Muscle of leg (tissue), 11 donors: Measurements from ENCODE around the gene KPNB1. TPM values are rescaled to one million over a fixed set of nuclear protein-coding genes. Genes with fewer than 3 reads are reported as not detected.
A peak's percentile ranks its signal among the peaks of the same experiment; 100 is the strongest.

Experiments used
- DNase-seq: peaks from one replicate; pipeline ENCODE4 v3.0.0; 2013
- H3K27ac ChIP-seq: one replicate; pipeline ENCODE4 v1.5.1; 2013; ENCODE audit warnings: mild to moderate bottlenecking, low read length, control low read depth
- H3K27me3 ChIP-seq: one replicate; pipeline ENCODE4 v1.6.1; 2013; ENCODE audit warnings: low read length; ENCODE audit not compliant: control insufficient read depth, insufficient read depth
- H3K36me3 ChIP-seq: one replicate; pipeline ENCODE4 v1.6.1; 2013; ENCODE audit warnings: low read length; ENCODE audit not compliant: control insufficient read depth, insufficient read depth
- H3K4me1 ChIP-seq: one replicate; pipeline ENCODE4 v1.6.1; 2013; ENCODE audit warnings: low read length; ENCODE audit not compliant: control insufficient read depth, insufficient read depth
- H3K4me3 ChIP-seq: one replicate; pipeline ENCODE4 v1.5.1; 2013; ENCODE audit warnings: low read length, control low read depth
- H3K9me3 ChIP-seq: replicated peaks from 2 replicates; pipeline ENCODE4 v1.6.1; 2013; ENCODE audit warnings: low read depth, low read length; ENCODE audit not compliant: control insufficient read depth
- WGBS: methylation state at CpG from one replicate; pipeline ENCODE4 v1.1.5; 2013; ENCODE audit warnings: missing lambda C conversion rate; ENCODE audit not compliant: insufficient coverage; 5-methylcytosine and 5-hydroxymethylcytosine counted together
- polyA plus RNA-seq, 8 donors: library from polyadenylated mRNA; unstranded; fragments of 120-200 nt; gene quantifications; one replicate each; pipeline versions ENCODE4 v1.2.1 to v1.2.3, GENCODE V29; 2013; ENCODE audit warnings: inconsistent platforms in 1 of 8, low replicate concordance in 1 of 8; ENCODE audit not compliant: insufficient read length in 8 of 8, insufficient read depth in 1 of 8
- total RNA-seq: library from RNA; stranded (reverse); fragments of 120-200 nt; gene quantifications from one replicate; pipeline ENCODE4 v1.2.4, GENCODE V29; 2013

KPNB1 gene
- total and polyA plus RNA-seq, 9 donors: 124 to 184 (median 157) TPM

DNA sequence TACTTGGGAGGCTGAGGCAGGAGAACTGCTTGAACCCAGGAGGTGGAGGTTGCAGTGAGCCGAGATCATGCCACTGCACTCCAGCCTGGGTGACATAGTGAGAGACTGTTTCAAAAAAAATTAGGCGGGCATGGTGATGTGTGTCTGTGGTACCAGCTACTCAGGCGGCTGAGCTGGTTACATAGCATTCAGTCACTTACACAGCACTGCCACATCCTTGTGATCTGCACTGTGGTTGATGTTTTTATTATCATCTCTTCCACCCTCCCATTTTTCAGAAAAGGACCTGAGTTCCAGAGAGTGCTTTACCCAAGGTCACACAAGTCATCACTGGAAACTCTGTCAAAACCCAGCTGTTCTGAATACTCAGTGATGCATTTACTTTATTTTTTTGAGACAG lies 14.8 kb upstream of the KPNB1 start:
- H3K9me3 ChIP-seq: no peaks in the 10 kb centered on the region
- DNase-seq: no peak
- WGBS: 100% methylated on average over 1 of the region's 3 CpGs
- no peak overlapping the region for H3K27ac ChIP-seq
- H3K4me1 ChIP-seq: no peaks in the 10 kb centered on the region
- peaks cover 7% of the 10 kb centered on the region for H3K36me3 ChIP-seq
- H3K4me3 ChIP-seq: no peak overlapping the region
- no peaks in the 10 kb centered on the region for H3K27me3 ChIP-seq

- Histone ChIP-seq H3K27ac (peak overlapping the region; percentile 29), H3K27me3 (no peaks in the 10 kb centered on the region), H3K9me3 (no peaks in the 10 kb centered on the region), H3K36me3 (peaks cover 7% of the 10 kb centered on the region), H3K4me3 (no peak overlapping the region), H3K4me1 (no peaks in the 10 kb centered on the region)
- DNase-seq: no peak
- whole genome bisulfite sequencing: 63% methylated on average over 1 of the region's 3 CpGs
Measured at GRCh38 chr17:47635734-47636133, 14.0 kb upstream of the KPNB1 start.

GRCh38 chr17:47636273-47637030 lies 13.3 kb upstream of the KPNB1 start:
- Histone ChIP-seq H3K27ac (peak overlapping the region; percentile 29), H3K36me3 (peaks cover 5% of the 10 kb centered on the region), H3K4me1 (no peaks in the 10 kb centered on the region), H3K4me3 (no peak overlapping the region), H3K27me3 (no peaks in the 10 kb centered on the region), H3K9me3 (no peaks in the 10 kb centered on the region)
- no peak for DNase-seq
- WGBS: no CpG with 5 or more reads among the region's 2 CpGs

GRCh38 chr17:47638903-47639302 lies 10.8 kb upstream of the KPNB1 start:
- Histone ChIP-seq H3K36me3 (peaks cover 5% of the 10 kb centered on the region), H3K4me3 (no peak overlapping the region), H3K27ac (no peak overlapping the region), H3K9me3 (no peaks in the 10 kb centered on the region), H3K27me3 (no peaks in the 10 kb centered on the region), H3K4me1 (no peaks in the 10 kb centered on the region)
- DNase-seq: no peak
- WGBS: 80% methylated on average over 1 of the region's 5 CpGs

- no peaks in the 10 kb centered on the region for H3K4me1 ChIP-seq
- peaks cover 2% of the 10 kb centered on the region for H3K36me3 ChIP-seq
- no peak overlapping the region for H3K4me3 ChIP-seq
- no peaks in the 10 kb centered on the region for H3K9me3 ChIP-seq
- no CpG with 5 or more reads among the region's 3 CpGs for WGBS
- no peaks in the 10 kb centered on the region for H3K27me3 ChIP-seq
- no peak for DNase-seq
- H3K27ac ChIP-seq: no peak overlapping the region
Measured at GRCh38 chr17:47640076-47640475, 9.6 kb upstream of the KPNB1 start.

- H3K4me1 ChIP-seq: no peaks in the 10 kb centered on the region
- H3K27ac ChIP-seq: no peak overlapping the region
- H3K4me3 ChIP-seq: no peak overlapping the region
- 100% methylated on average over 1 of the region's 4 CpGs for WGBS
- H3K36me3 ChIP-seq: peaks cover 1% of the 10 kb centered on the region
- no peaks in the 10 kb centered on the region for H3K27me3 ChIP-seq
- no peaks in the 10 kb centered on the region for H3K9me3 ChIP-seq
- no peak for DNase-seq
Measured at GRCh38 chr17:47641202-47641601, 8.5 kb upstream of the KPNB1 start.

DNA sequence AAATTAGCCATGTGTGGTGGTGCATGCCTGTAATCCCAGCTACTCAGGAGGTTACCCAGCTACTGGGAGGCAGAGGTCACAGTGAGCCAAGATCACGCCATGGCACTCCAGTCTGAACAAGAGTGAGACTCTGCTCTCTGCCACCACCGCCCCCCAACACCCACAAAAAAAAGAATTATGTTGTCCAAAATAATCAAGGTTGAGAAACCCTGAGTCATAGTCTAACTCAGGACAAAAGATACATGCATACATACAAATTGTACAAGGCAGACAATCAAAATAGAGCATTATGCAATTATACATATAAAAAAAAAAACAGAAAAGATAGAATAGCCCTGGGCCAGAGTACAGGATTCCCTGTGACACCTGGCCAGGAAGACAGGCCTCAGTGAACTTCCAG lies 6.6 kb upstream of the KPNB1 start:
- H3K4me3 ChIP-seq: no peak overlapping the region
- no peak overlapping the region for H3K27ac ChIP-seq
- no peaks in the 10 kb centered on the region for H3K36me3 ChIP-seq
- H3K9me3 ChIP-seq: no peaks in the 10 kb centered on the region
- WGBS: no CpG with 5 or more reads among the region's 2 CpGs
- DNase-seq: no peak
- H3K4me1 ChIP-seq: peaks cover under 1% of the 10 kb centered on the region
- H3K27me3 ChIP-seq: no peaks in the 10 kb centered on the region

DNA sequence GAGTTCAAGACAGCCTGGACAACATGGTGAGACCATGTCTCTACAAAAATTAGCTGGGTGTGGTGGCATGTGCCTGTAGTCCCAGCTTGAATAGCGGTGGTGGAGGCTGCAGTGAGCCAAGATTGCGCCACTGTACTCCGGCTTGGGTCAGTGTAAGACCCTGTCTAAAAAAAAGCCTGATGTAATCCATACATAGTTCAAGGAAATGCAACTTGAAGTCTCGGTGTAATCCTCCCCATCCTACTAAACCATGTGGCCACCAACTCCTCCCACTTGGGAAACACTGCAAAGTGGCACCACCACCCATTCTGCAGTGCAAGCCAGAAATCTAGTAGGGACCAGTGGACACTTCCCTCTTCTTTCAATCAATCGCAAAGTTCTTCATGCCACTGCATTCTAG lies 5.4 kb upstream of the KPNB1 start:
- Histone ChIP-seq H3K27me3 (no peaks in the 10 kb centered on the region), H3K36me3 (no peaks in the 10 kb centered on the region), H3K4me3 (no peak overlapping the region), H3K27ac (no peak overlapping the region), H3K9me3 (no peaks in the 10 kb centered on the region), H3K4me1 (peaks cover 9% of the 10 kb centered on the region)
- WGBS: 86% methylated on average over 5 of the region's 5 CpGs
- no peak for DNase-seq

DNA sequence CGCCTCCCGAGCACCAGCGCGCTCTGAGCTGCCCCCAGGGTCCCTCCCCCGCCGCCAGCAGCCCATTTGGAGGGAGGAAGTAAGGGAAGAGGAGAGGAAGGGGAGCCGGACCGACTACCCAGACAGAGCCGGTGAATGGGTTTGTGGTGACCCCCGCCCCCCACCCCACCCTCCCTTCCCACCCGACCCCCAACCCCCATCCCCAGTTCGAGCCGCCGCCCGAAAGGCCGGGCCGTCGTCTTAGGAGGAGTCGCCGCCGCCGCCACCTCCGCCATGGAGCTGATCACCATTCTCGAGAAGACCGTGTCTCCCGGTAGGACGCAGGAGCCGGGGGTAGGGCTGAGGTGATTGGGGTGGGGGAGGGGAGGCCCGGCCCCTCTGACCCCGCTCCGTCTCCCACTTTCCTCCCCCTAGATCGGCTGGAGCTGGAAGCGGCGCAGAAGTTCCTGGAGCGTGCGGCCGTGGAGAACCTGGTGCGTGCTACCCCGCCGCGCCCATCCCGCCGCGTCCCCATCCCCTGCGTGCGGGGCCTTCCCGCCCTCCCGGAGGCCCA lies 329 bp downstream of the KPNB1 start:
- H3K27me3 ChIP-seq: no peaks in the 10 kb centered on the region
- no peaks in the 10 kb centered on the region for H3K9me3 ChIP-seq
- peaks cover 14% of the 10 kb centered on the region for H3K4me1 ChIP-seq
- WGBS: 0% methylated on average over 8 of the region's 48 CpGs
- H3K27ac ChIP-seq: peak overlapping the region; percentile 95
- H3K4me3 ChIP-seq: peak overlapping the region; percentile 92
- peaks cover 32% of the 10 kb centered on the region for H3K36me3 ChIP-seq
- DNase-seq: no peak

DNA sequence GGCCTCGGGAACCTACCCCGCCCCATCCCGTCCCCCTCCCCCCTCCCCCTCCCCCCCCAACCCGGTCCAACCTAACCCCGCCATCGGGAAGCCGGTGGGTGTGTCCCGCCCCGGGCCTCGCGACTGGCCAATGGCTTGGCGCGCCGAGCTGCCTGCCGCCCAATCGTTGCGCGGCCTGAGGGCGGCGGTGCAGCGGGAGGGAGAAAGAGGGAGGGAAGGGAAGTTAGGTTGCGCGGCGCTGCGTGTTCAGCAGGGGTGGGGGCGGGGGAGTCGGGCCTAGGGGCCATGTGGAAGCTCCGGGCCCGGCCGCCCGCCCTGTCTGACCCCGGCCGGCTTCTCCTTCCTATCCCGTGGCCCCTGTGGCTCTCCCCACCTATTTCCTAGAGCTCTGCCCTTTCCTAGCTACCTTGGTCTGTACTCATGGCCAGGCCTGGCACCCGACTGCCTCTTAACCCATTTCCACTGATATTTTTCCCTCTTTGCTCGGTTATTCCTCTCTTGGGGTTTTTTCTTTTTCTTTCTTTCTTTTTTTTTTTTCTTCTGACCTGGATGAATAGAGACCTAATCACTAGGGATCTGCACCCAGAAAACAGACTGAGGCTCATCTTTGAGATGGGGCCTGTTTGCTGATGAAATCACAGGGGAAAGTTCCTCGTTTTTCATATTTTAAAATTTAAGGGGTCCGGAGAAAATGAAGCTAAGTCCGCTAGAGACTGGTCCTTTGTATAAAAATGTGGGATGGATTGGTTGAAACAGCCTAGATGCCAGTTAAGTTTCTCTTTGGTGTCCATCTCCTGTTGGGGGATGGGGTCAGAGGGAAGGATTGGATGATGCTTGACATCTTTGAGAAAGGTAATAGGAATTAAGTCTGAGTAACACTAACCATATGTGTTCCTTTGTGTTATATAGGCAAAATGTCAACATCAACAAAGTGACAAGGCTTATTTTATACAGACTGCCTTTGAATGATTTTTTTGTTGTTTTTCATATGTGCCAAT lies 1.1 kb downstream of the KPNB1 start:
- Histone ChIP-seq H3K36me3 (peaks cover 38% of the 10 kb centered on the region), H3K27me3 (no peaks in the 10 kb centered on the region), H3K4me3 (peak overlapping the region; percentile 92), H3K4me1 (peaks cover 14% of the 10 kb centered on the region), H3K27ac (peak overlapping the region; percentile 95), H3K9me3 (no peaks in the 10 kb centered on the region)
- 2% methylated on average over 25 of the region's 39 CpGs for WGBS
- peak; percentile 99 for DNase-seq
